Thyroid gland (tissue), 4 donors: ENCODE data around the gene NAT10.

ENCODE experiments used
- CTCF ChIP-seq, 6 experiments: fragments of 200-600 bp in 3 of 6; fragments of 450-650 bp in 3 of 6; sonication (generic) in 3 of 6; IDR thresholded peaks; one replicate each; pipeline ENCODE4 v1.5.1; 2016 to 2019; ENCODE audit warnings: antibody characterized with exemption in 6 of 6, mild to moderate bottlenecking in 2 of 6, inconsistent platforms in 1 of 6, moderate library complexity in 1 of 6
- POLR2A ChIP-seq, 2 donors: fragments of 450-650 bp; IDR thresholded peaks; one replicate each; pipeline ENCODE4 v1.6.1; 2017; ENCODE audit warnings: antibody characterized with exemption in 2 of 2, mild to moderate bottlenecking in 2 of 2, moderate library complexity in 1 of 2

GRCh38 chr11:34161361-34161760 is 55.9 kb downstream of the NAT10 start:
- TF ChIP-seq POLR2A (IDR thresholded peaks at IDR 0.05) (no peak), CTCF (IDR thresholded peaks at IDR 0.05) (no peak)
